Keratinocyte (primary cell): ENCODE measurements around the gene AGAP5.
"Not testable (repeated sequence)": the region's sequence is repeated elsewhere in the genome, so short reads cannot be mapped to it uniquely, and the experiment has no call there.

Experiments
- CTCF ChIP-seq, 3 experiments: IDR thresholded peaks in 1 of 3; conservative IDR thresholded peaks in 1 of 3; optimal IDR thresholded peaks in 1 of 3; 2 replicates in 2 of 3; 3 replicates in 1 of 3; pipeline versions ENCODE3 to v1.5.1; 2011; ENCODE audit warnings: low read length in 3 of 3, mild to moderate bottlenecking in 3 of 3, moderate library complexity in 2 of 3, control low read depth in 1 of 3, inconsistent platforms in 1 of 3; ENCODE audit not compliant: insufficient read depth in 2 of 3; ENCODE audit errors: extremely low read depth in 1 of 3
- EZH2 ChIP-seq: IDR thresholded peaks from one replicate; pipeline ENCODE4 v1.6.1; 2012; ENCODE audit warnings: inconsistent platforms, mild to moderate bottlenecking, low read length, moderate library complexity

GRCh38 chr10:73706488-73706887, 8.6 kb upstream of the AGAP5 start:
- TF ChIP-seq CTCF (optimal IDR thresholded peaks at IDR 0.05 in 1 of 3, IDR thresholded peaks at IDR 0.05 in 1 of 3, conservative IDR thresholded peaks at IDR 0.05 in 1 of 3; ENCODE audit: extremely low read depth in 1 of 3, insufficient read depth in 2 of 3, low read length in 3 of 3); EZH2: not testable (repeated sequence)
